NCI-H748 (cell line): ENCODE results near the gene BUD13.
"Not testable (repeated sequence)": the region's sequence is repeated elsewhere in the genome, so short reads cannot be mapped to it uniquely, and the experiment has no call there.

Experiments used
- DNase-seq: peaks from one replicate; lab custom pipeline; 2025; ENCODE audit not compliant: unreplicated experiment; lab: John Stamatoyannopoulos, UW

The BUD13 gene, protein sequence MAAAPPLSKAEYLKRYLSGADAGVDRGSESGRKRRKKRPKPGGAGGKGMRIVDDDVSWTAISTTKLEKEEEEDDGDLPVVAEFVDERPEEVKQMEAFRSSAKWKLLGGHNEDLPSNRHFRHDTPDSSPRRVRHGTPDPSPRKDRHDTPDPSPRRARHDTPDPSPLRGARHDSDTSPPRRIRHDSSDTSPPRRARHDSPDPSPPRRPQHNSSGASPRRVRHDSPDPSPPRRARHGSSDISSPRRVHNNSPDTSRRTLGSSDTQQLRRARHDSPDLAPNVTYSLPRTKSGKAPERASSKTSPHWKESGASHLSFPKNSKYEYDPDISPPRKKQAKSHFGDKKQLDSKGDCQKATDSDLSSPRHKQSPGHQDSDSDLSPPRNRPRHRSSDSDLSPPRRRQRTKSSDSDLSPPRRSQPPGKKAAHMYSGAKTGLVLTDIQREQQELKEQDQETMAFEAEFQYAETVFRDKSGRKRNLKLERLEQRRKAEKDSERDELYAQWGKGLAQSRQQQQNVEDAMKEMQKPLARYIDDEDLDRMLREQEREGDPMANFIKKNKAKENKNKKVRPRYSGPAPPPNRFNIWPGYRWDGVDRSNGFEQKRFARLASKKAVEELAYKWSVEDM

DNA sequence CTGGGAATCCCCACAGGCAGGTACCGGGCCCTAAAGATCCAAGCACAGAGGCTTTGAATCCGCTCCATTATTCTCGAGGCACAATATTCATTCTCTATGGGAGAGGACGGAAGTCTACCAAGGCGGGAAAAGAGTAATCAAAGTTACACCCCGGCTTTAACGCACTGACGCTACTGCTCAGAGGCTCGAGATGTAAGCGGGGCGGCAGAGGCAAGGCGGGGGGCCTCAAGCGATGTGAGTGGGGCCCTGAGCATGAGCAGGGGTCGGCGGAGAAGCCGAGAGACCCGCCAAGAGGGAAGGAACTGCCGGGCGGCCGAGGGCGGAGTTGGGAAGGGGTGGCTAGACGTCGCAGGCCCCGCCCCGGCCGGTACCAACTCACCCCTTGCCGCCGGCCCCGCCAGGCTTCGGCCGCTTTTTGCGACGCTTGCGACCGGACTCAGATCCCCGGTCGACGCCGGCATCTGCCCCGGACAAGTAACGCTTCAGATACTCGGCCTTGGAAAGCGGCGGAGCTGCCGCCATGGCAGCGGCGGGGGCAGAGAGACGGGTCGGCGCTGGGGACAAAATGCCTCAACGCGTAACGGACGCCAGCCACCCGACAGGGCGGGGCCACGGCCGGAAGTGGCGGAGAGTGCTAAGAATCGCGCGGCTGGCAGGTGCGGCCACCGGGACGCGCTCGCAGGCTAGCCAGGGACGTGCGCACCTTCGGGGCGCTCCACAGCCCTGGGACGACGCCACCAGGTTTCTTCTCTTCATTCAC, at the start of gene BUD13:
BUD13 (minus strand) TSS at position 545 of the 760 bp plus-strand sequence; CDS start at position 522, 23 bp downstream.
- peak; percentile 91 for DNase-seq

- DNase-seq, result no peak
These were observed 49.8 kb upstream of the BUD13 start for GRCh38 chr11:116822575-116822974.

- no peak for DNase-seq
These were observed 48.5 kb upstream of the BUD13 start for GRCh38 chr11:116821050-116821918.

DNA sequence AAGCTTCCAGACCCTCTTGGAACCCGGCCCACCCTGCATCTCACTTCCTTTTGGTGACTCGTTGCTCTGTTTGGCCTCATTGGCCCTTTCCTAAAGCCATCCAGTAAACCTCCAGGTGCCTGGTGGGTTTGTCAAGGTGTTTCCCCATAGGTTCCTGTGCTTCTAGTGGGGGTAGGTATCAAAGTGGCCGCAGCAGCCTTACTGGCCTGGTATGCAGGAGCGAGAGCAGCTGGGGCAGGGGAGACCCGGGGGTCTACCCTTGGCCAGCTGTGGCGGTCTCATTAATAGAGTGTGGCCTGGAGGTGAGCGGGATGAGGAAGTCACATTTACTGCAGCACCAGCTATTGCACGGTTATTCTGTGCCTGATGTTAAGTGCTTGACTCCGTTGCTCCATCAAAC, 46.3 kb upstream of the BUD13 start:
- DNase-seq, result no peak

DNA sequence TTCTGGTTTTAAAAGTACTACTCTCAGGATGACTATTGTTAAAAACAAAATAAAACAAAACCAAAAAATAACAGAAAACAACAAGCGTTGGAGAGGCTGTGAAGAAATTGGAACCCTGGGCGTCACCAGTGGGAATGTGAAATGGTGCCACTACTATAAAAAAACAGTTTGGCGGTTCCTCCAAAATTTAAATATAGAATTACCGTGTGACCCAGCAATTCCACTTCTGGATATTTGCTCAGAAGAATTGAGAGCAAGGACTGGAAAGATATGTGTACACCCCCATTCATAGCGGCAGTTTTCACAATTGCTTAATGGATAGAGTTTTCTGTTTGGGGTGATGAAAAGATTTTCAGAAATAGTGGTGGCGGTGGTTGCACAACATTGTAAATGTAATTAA, 41.7 kb upstream of the BUD13 start:
- DNase-seq, result no peak

GRCh38 chr11:116813781-116814471, 41.1 kb upstream of the BUD13 start:
- no peak for DNase-seq

DNA sequence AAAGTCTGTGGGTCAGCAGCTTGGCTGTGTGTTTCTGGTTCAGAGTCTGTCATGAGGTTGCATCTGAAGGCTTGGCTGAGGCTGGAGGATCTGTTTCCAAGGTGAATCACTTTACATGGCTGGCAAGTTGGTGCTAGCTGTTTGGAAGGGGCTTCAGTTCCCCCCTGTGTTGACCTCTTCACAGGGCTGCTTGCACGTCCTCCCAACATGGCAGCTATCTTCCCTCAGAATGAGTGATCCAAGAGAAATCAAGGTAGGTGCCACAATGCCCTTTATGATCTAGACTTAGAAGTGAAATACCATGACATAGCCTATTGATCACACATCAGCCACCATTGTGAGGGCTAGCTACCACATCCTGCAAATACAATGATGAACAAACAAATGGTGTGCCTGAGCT, 40.4 kb upstream of the BUD13 start:
- no peak for DNase-seq

DNA sequence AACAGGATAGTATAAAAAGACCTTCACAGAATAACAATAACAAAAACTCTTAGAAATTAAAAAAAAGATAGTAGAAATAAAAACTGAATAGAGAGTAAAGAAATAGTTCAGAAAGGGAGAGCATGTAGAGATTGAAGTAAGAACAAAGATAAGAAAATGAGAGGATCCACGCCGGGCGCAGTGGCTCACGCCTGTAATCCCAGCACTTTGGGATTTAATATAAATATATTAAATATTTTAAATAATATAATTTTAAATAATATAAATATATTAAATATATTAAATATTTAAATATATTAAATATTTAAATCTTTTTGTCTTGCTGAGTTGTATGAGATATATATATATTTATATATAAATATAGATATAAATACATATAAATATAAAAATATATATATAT, 39.3 kb upstream of the BUD13 start:
- no peak for DNase-seq

GRCh38 chr11:116811194-116811593, 38.4 kb upstream of the BUD13 start:
- no peak for DNase-seq

GRCh38 chr11:116808262-116809175, 35.7 kb upstream of the BUD13 start:
- no peak for DNase-seq

GRCh38 chr11:116807601-116808261, 34.9 kb upstream of the BUD13 start:
- DNase-seq, result no peak

- DNase-seq, result no peak
These were observed 31.2 kb upstream of the BUD13 start for GRCh38 chr11:116804001-116804400.

DNA sequence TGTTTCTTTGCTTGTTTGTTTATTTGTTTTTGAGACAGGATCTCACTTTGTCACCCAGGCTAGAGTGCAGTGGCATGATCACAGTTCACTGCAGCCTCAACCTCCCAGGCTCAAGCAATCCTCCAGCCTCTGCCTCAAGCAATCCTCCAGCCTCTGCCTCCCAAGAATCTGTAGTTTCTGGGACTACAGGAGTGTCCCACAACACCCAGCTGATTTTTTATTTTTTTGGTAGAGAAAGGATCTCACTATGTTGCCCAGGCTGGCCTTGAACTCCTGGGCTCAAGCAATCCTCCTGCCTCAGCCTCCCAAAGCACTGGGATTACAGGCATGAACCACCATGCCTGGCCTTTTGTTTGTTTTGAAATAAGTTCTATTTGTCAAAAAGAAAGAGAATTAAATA, 28.9 kb upstream of the BUD13 start:
- DNase-seq, result not testable (repeated sequence)

GRCh38 chr11:116800610-116801009, 27.8 kb upstream of the BUD13 start:
- DNase-seq, result no peak

- DNase-seq, result no peak
These were observed 25.6 kb upstream of the BUD13 start for GRCh38 chr11:116798368-116798767.

- DNase-seq, result no peak
These were observed 25.0 kb upstream of the BUD13 start for GRCh38 chr11:116797816-116798215.

- no peak for DNase-seq
These were observed 23.8 kb upstream of the BUD13 start for GRCh38 chr11:116796548-116796947.

DNA sequence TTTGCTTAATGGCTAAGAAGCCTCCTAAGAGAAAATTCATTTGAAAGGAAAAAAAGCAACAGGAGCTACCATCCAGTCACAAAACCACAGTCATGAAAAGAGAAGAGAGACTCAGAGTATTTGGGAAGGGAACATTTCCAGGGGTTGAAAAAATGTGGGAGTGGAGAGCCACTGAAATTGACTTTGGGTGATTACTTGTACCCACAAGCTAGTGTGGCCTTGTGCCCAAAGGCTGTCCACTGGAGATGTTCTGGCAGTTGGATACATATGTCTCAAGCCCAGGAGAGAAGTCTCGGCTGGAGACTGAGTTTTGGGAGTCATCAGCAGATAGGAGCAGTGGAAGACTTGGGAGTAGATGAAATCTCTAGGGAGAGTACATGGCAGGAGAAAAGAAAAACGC, 22.1 kb upstream of the BUD13 start:
- no peak for DNase-seq

DNA sequence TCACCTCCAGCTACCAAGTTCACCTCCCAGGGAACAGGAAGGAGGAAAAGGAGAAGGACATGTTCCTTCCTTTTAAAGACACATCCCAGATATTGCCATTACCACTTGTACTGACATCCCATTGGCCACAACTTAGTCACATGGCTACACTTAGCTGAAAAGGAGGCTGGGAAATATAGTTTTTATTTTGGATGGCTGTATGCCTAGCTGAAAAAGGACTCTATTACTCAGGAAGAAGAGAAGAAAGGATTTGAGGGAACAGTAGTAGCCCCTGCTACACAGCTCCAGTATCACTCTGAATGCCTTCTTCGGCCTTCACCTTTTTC, 20.9 kb upstream of the BUD13 start:
- DNase-seq, result no peak
